Heart left ventricle (tissue), 16 donors: ENCODE measurements around the gene CDAN1. TPM values are rescaled to one million over a fixed set of nuclear protein-coding genes. Genes with fewer than 3 reads are reported as not detected.
"Not testable (repeated sequence)": the region's sequence is repeated elsewhere in the genome, so short reads cannot be mapped to it uniquely, and the experiment has no call there.

Source experiments
- ATAC-seq, 4 donors: fragments of 200-7000 bp; cut with Tn5 transposase; one replicate each; pipeline ENCODE4 v1.9.1; 2020 to 2022; ENCODE audit warnings: moderate library complexity in 4 of 4, mild to moderate bottlenecking in 3 of 4, moderate number of reproducible peaks in 1 of 4
- DNase-seq, 5 donors: peaks; one replicate each; pipeline ENCODE4 v3.0.0-alpha.2; 2020
- H3K27ac ChIP-seq, 12 donors: fragments of 200-600 bp; sonication (generic) in 4 of 12; one replicate each; pipeline versions ENCODE4 v1.5.0 to v1.8.0; 2016 to 2022; ENCODE audit warnings: mild to moderate bottlenecking in 2 of 12
- H3K27me3 ChIP-seq, 9 donors: fragments of 200-600 bp; sonication (generic) in 2 of 9; one replicate each; pipeline versions ENCODE4 v1.5.1 to v1.8.0; 2016 to 2022; ENCODE audit warnings: mild to moderate bottlenecking in 3 of 9
- H3K36me3 ChIP-seq, 9 donors: fragments of 200-600 bp; sonication (generic) in 2 of 9; one replicate each; pipeline versions ENCODE4 v1.5.0 to v1.8.0; 2018 to 2022; ENCODE audit warnings: mild to moderate bottlenecking in 2 of 9
- H3K4me1 ChIP-seq, 12 donors: fragments of 200-600 bp; sonication (generic) in 4 of 12; one replicate each; pipeline versions ENCODE4 v1.5.0 to v1.8.0; 2016 to 2022; ENCODE audit warnings: mild to moderate bottlenecking in 3 of 12
- H3K4me3 ChIP-seq, 12 donors: fragments of 200-600 bp; sonication (generic) in 4 of 12; one replicate each; pipeline versions ENCODE4 v1.5.0 to v1.8.0; 2017 to 2022; ENCODE audit warnings: mild to moderate bottlenecking in 9 of 12, moderate library complexity in 4 of 12
- H3K9me3 ChIP-seq, 12 donors: fragments of 200-600 bp; sonication (generic) in 4 of 12; one replicate each; pipeline versions ENCODE4 v1.5.0 to v1.8.0; 2016 to 2022; ENCODE audit warnings: mild to moderate bottlenecking in 1 of 12
- CTCF ChIP-seq, 12 donors: fragments of 200-600 bp; sonication (generic) in 4 of 12; IDR thresholded peaks; one replicate each; pipeline versions ENCODE4 v1.5.0 to v1.8.0; 2018 to 2022; ENCODE audit warnings: antibody characterized with exemption in 12 of 12, mild to moderate bottlenecking in 5 of 12
- POLR2A ChIP-seq, 2 donors: fragments of 450-650 bp; IDR thresholded peaks; one replicate each; pipeline ENCODE4 v1.6.1; 2017; ENCODE audit warnings: antibody characterized with exemption in 2 of 2, mild to moderate bottlenecking in 2 of 2, moderate library complexity in 2 of 2
- WGBS, 4 donors: extraction: QIAGEN DNeasy Blood & Tissue Kit in 2 of 4; methylation state at CpG; one replicate each; pipeline versions ENCODE4 v1.1.5 to v1.1.7; 2013 to 2018; 5-methylcytosine and 5-hydroxymethylcytosine counted together
- intact Hi-C, 10 donors: fragments of 100-400 bp; cut with DNase I; formaldehyde crosslinking; loops; one replicate each; pipeline versions ENCODE4 v1.11.1 to v1.14.2; 2022
- polyA plus RNA-seq, 2 donors: library from polyadenylated mRNA; stranded (reverse); fragments of 200-250 nt; gene quantifications; one replicate each; pipeline ENCODE4 v1.2.3, GENCODE V29; 2013
- total RNA-seq, 9 donors: library from RNA; depleted of rRNA in 2 of 9; stranded (reverse); fragments of >200 nt in 2 of 9; fragmentation: NEBNext Ultra II Directional in 3 of 9; extraction: Animal tissue kit (Norgen Biotek cat#: 25700) in 3 of 9; gene quantifications; one replicate each; pipeline versions ENCODE4 v1.1.0 to v1.2.4, GENCODE V29; 2016 to 2023
- donor health status: ischemic (EF 13 %, LVEDD 7.1; RV severe dilation, severe dysfunction).
- donor health status: healthy with polysubstance abuse.
- donor health status: DM: no; HTN: yes; CAD: no.
- donor health status: DM: no; HTN: no; CAD: no.
- donor health status: ischemic (EF 25% LVEDD 6.9; RV normal size, moderate dysfunction).
- donor health status: ischemic (EF 25% LVEDD 5.7; RV mildly dilated, moderate dysfunction).
- donor health status: healthy.
- donor health status: DM: yes; HTN: yes; CAD: no.
- donor health status: ischemic (EF 35%, LVEDD 5.7; RV mildly dilated, moderate dysfunction).
- donor health status: nonischemic (EF 11% LVEDD 7.7; RV severe dilation, severe dysfunction).
- donor health status: DM: yes; HTN: yes; CAD: no.
- donor health status: PGD.
- donor health status: ischemic (EF 29% LVEDD 5.4; RV normal size, mild dysfunction).
- donor health status: nonischemic (EF 23%, LVEDD 6.1; RV moderate dilation, normal function).

Gene CDAN1
- total and polyA plus RNA-seq, 11 donors: 4.3 to 6.9 (median 5.6) TPM

DNA sequence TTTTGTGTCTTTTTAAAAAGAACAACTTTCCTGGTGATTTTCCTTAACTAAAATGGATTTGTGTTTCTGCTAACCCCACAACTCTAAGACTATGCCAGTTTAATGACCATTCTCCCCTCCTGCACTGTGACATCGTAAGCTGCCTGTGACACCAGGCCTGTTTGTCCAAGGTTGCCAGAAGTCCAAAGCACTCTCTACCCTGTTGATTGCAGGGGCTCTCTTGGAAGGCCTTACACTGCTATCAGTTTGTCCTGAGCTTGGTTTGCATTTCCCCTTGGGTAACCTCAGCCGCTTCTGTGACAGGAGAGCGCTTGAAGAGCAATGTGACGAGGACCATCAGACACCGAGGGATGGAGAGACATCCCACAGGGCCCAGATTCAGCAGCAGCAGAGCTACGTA is 55.8 kb downstream of the CDAN1 start:
- Histone ChIP-seq H3K27me3 (no peaks in the 10 kb centered on the region), H3K27ac (peak overlapping the region in 2 of 12 donors; percentile 12 to 32), H3K4me1 (peaks cover 0 to 27% (median 4%) of the 10 kb centered on the region in 12 donors), H3K36me3 (peaks cover 0 to 100% (median 82%) of the 10 kb centered on the region in 9 donors), H3K4me3 (no peak overlapping the region), H3K9me3 (no peaks in the 10 kb centered on the region)
- intact Hi-C loops: no loop called here
- 37 to 71% (median 56%) methylated on average over 3 to 6 of the region's 6 CpGs for WGBS, 4 donors
- ATAC-seq: peak in 3 of 4 donors; percentile 27 to 62 (median 49)
- no peak for DNase-seq
- TF ChIP-seq POLR2A (IDR thresholded peaks at IDR 0.05) (no peak), CTCF (IDR thresholded peaks at IDR 0.05) (no peak)

GRCh38 chr15:42680142-42680482 is 56.8 kb downstream of the CDAN1 start:
- WGBS, 4 donors: 89 to 96% (median 95%) methylated on average over 5 of the region's 5 CpGs
- intact Hi-C loops: not testable (repeated sequence)

GRCh38 chr15:42679285-42680141 is 57.4 kb downstream of the CDAN1 start:
- WGBS, 4 donors: 89 to 94% (median 89%) methylated on average over 7 of the region's 7 CpGs
- Histone ChIP-seq H3K27ac (no peak overlapping the region), H3K4me1 (peaks cover 0 to 27% (median 4%) of the 10 kb centered on the region in 12 donors), H3K27me3 (no peaks in the 10 kb centered on the region), H3K9me3 (no peaks in the 10 kb centered on the region), H3K4me3 (no peak overlapping the region), H3K36me3 (peaks cover 0 to 100% (median 88%) of the 10 kb centered on the region in 9 donors)
- ATAC-seq (peak; percentile 67 to 89 (median 74)), DNase-seq (peak in 2 of 5 donors; percentile 49 to 50)
- no peak for TF ChIP-seq POLR2A (IDR thresholded peaks at IDR 0.05)
- TF ChIP-seq CTCF (IDR thresholded peaks at IDR 0.05): no peak
- intact Hi-C loops: no loop called here

More at GRCh38 chr15:42680142-42680482, 56.8 kb downstream of the CDAN1 start:
- H3K27me3 ChIP-seq, ATAC-seq, H3K27ac ChIP-seq, H3K4me3 ChIP-seq, DNase-seq, H3K9me3 ChIP-seq: not testable (repeated sequence)
- peaks cover 0 to 27% (median 4%) of the 10 kb centered on the region in 12 donors for H3K4me1 ChIP-seq
- peaks cover 0 to 100% (median 88%) of the 10 kb centered on the region in 9 donors for H3K36me3 ChIP-seq

- peaks cover 0 to 19% (median 2%) of the 10 kb centered on the region in 12 donors for H3K4me1 ChIP-seq
- no peak for TF ChIP-seq CTCF (IDR thresholded peaks at IDR 0.05)
- no peak for TF ChIP-seq POLR2A (IDR thresholded peaks at IDR 0.05)
- H3K36me3 ChIP-seq: peaks cover 0 to 99% (median 65%) of the 10 kb centered on the region in 9 donors
- H3K9me3 ChIP-seq: no peaks in the 10 kb centered on the region
- no peaks in the 10 kb centered on the region for H3K27me3 ChIP-seq
- H3K4me3 ChIP-seq: no peak overlapping the region
- ATAC-seq (no peak), DNase-seq (no peak)
- intact Hi-C loops: no loop called here
- WGBS, 4 donors: 96 to 100% (median 99%) methylated on average over 1 of the region's 1 CpG
- H3K27ac ChIP-seq: no peak overlapping the region
Measured at GRCh38 chr15:42675021-42675420, 61.9 kb downstream of the CDAN1 start.
